ENCODE data around the gene RPGRIP1L. TPM values are rescaled to one million over a fixed set of nuclear protein-coding genes. Genes with fewer than 3 reads are reported as not detected.

RPGRIP1L gene
- total RNA-seq, 1 donor from 2014 or later, result 23.2 TPM

DNA sequence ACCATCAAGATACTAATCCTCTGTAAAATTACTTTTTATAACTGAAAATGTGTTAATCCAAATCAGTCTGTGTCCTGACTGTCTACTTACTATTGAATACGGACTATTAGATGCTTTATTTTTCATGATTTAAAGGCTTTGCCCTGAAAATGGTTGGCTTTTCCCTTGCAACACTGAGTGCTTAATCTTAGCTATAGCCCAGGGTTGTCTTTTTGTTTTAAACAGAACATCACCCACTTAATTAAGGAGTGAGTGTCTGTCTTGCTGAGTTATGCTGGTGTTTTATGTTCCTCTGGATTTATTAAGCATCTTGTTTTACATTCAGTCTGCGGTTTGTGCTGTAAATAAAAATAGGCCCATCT lies 11.3 kb upstream of the RPGRIP1L start:
- no peaks in the 10 kb centered on the region for H3K9me3 ChIP-seq (ENCODE audit: low read depth)
- peaks cover 21% of the 10 kb centered on the region for H3K4me1 ChIP-seq
- H3K4me3 Mint-ChIP-seq, result no peak overlapping the region
- H3K4me3 ChIP-seq, result no peak overlapping the region
- no peaks in the 10 kb centered on the region for H3F3A ChIP-seq (ENCODE audit: low read depth)
- peaks cover 3% of the 10 kb centered on the region for H3K27me3 Mint-ChIP-seq (ENCODE audit: insufficient read depth, low read depth)
- peak overlapping the region; percentile 20 for H3K4me2 ChIP-seq
- no peak overlapping the region for H2AFZ ChIP-seq (replicated peaks)
- no peak overlapping the region for H3K27ac ChIP-seq
- H3K4me1 Mint-ChIP-seq, result peaks cover 11% of the 10 kb centered on the region
- H3K27ac Mint-ChIP-seq, result no peak overlapping the region
- H3K36me3 ChIP-seq, result no peaks in the 10 kb centered on the region
- peaks cover 2% of the 10 kb centered on the region for H3K36me3 Mint-ChIP-seq
- no peak overlapping the region for H3K9ac ChIP-seq
- DNase-seq (ENCODE audit: low spot score), result no peak
- peaks cover 6% of the 10 kb centered on the region for H3K9me3 Mint-ChIP-seq
- TF ChIP-seq EZH2 (IDR thresholded peaks at IDR 0.05), result no peak
- TF ChIP-seq, protein P1, sequence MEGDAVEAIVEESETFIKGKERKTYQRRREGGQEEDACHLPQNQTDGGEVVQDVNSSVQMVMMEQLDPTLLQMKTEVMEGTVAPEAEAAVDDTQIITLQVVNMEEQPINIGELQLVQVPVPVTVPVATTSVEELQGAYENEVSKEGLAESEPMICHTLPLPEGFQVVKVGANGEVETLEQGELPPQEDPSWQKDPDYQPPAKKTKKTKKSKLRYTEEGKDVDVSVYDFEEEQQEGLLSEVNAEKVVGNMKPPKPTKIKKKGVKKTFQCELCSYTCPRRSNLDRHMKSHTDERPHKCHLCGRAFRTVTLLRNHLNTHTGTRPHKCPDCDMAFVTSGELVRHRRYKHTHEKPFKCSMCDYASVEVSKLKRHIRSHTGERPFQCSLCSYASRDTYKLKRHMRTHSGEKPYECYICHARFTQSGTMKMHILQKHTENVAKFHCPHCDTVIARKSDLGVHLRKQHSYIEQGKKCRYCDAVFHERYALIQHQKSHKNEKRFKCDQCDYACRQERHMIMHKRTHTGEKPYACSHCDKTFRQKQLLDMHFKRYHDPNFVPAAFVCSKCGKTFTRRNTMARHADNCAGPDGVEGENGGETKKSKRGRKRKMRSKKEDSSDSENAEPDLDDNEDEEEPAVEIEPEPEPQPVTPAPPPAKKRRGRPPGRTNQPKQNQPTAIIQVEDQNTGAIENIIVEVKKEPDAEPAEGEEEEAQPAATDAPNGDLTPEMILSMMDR (IDR thresholded peaks at IDR 0.05), result no peak
- peaks cover 72% of the 10 kb centered on the region for H3K79me2 ChIP-seq (ENCODE audit: low read depth)
- H3K27me3 ChIP-seq, result no peaks in the 10 kb centered on the region
- peaks cover 24% of the 10 kb centered on the region for H4K20me1 ChIP-seq (ENCODE audit: low read depth)

- Histone ChIP-seq H4K20me1 (ENCODE audit: low read depth) (peaks cover 24% of the 10 kb centered on the region), H3K4me3 (no peak overlapping the region), H3F3A (ENCODE audit: low read depth) (no peaks in the 10 kb centered on the region), H3K4me1 (peaks cover 21% of the 10 kb centered on the region), H3K79me2 (ENCODE audit: low read depth) (peaks cover 73% of the 10 kb centered on the region), H3K4me2 (peak overlapping the region; percentile 20), H3K27ac (no peak overlapping the region), H2AFZ (replicated peaks) (no peak overlapping the region), H3K9ac (no peak overlapping the region), H3K27me3 (no peaks in the 10 kb centered on the region), H3K36me3 (no peaks in the 10 kb centered on the region), H3K9me3 (ENCODE audit: low read depth) (no peaks in the 10 kb centered on the region)
- H3K4me3 Mint-ChIP-seq, result no peak overlapping the region
- peaks cover 3% of the 10 kb centered on the region for H3K27me3 Mint-ChIP-seq (ENCODE audit: insufficient read depth, low read depth)
- no peak for TF ChIP-seq EZH2 (IDR thresholded peaks at IDR 0.05)
- TF ChIP-seq, protein P1 (IDR thresholded peaks at IDR 0.05), result no peak
- no peak for TF ChIP-seq EZH2phosphoT487 (IDR thresholded peaks at IDR 0.05)
- H3K36me3 Mint-ChIP-seq, result peaks cover 2% of the 10 kb centered on the region
- peaks cover 6% of the 10 kb centered on the region for H3K9me3 Mint-ChIP-seq
- no peak overlapping the region for H3K27ac Mint-ChIP-seq
- DNase-seq (ENCODE audit: low spot score), result peak; percentile 28
- H3K4me1 Mint-ChIP-seq, result peaks cover 11% of the 10 kb centered on the region
Measured at GRCh38 chr16:53714205-53715022, 10.8 kb upstream of the RPGRIP1L start.

DNA sequence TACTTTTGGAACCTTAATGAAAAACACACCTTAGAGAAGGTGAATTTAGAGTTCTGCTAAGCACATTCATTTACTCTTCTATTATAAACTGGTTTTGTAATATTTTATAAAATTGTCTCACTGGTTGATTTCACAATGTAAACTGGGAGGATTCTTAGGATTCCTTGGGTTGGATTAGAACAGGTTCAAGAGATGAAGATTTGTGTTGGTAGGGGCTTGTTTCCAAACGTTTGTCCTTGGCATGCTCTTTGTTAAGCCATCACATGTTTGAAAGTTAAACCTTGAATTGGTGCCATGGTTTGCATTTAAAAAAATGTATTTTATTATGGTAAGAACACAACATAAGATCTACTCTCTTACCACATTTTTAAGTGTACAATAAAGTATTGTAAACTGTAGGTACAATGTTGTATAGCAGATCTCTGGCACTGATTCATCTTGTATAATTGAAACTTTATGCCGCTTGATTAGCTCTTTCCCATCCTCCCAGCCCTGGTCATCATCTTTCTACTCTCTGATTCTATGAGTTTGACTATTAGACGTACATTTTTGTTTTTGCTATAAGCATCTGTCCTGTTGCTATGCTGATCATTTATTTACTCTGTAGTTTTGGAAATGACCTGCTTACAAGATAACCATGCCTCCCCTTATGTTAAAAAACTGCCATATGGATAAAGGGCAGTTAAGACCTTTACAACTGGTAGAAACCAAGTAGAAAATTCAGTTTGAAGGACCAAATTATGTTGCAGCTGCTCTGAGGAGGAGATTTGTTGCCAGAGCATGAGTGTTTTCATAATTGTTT lies 9.9 kb upstream of the RPGRIP1L start:
- no peak overlapping the region for H3K27ac ChIP-seq
- H3K27me3 ChIP-seq, result no peaks in the 10 kb centered on the region
- Mint-ChIP-seq H3K27me3 (ENCODE audit: insufficient read depth, low read depth) (peaks cover 3% of the 10 kb centered on the region), H3K4me1 (peaks cover 11% of the 10 kb centered on the region), H3K9me3 (peaks cover 2% of the 10 kb centered on the region), H3K4me3 (no peak overlapping the region), H3K36me3 (no peaks in the 10 kb centered on the region), H3K27ac (no peak overlapping the region)
- no peak for TF ChIP-seq EZH2 (IDR thresholded peaks at IDR 0.05)
- no peak for TF ChIP-seq EZH2phosphoT487 (IDR thresholded peaks at IDR 0.05)
- TF ChIP-seq, protein P1 (IDR thresholded peaks at IDR 0.05), result no peak
- no peak overlapping the region for H3K4me2 ChIP-seq
- no peaks in the 10 kb centered on the region for H3K9me3 ChIP-seq (ENCODE audit: low read depth)
- peaks cover 21% of the 10 kb centered on the region for H3K4me1 ChIP-seq
- no peaks in the 10 kb centered on the region for H3F3A ChIP-seq (ENCODE audit: low read depth)
- no peak overlapping the region for H2AFZ ChIP-seq (replicated peaks)
- H4K20me1 ChIP-seq (ENCODE audit: low read depth), result peaks cover 24% of the 10 kb centered on the region
- peaks cover 73% of the 10 kb centered on the region for H3K79me2 ChIP-seq (ENCODE audit: low read depth)
- no peaks in the 10 kb centered on the region for H3K36me3 ChIP-seq
- H3K4me3 ChIP-seq, result no peak overlapping the region
- DNase-seq (ENCODE audit: low spot score), result no peak
- H3K9ac ChIP-seq, result no peak overlapping the region
